Fibroblast of gingiva (primary cell): ENCODE measurements around the gene NFILZ.

Experiments used
- DNase-seq: peaks from one replicate; pipeline ENCODE4 v3.0.0-alpha.2; 2011; ENCODE audit warnings: low read depth

The NFILZ gene

GRCh38 chr19:8629996-8630683, at the start of gene NFILZ:
TSS of gene NFILZ (plus strand) at chr19:8630633. CDS start at chr19:8676766, 46,133 bp downstream.
- DNase-seq: no peak

- DNase-seq: peak; percentile 50
These were observed 49.6 kb upstream of the NFILZ start for GRCh38 chr19:8580710-8581281.

- no peak for DNase-seq
These were observed 45.2 kb upstream of the NFILZ start for GRCh38 chr19:8584965-8585893.

- DNase-seq: no peak
These were observed 44.3 kb upstream of the NFILZ start for GRCh38 chr19:8585894-8586750.

GRCh38 chr19:8589177-8589714, 41.2 kb upstream of the NFILZ start:
- no peak for DNase-seq

GRCh38 chr19:8592231-8593009, 38.0 kb upstream of the NFILZ start:
- DNase-seq: peak; percentile 29

- no peak for DNase-seq
These were observed 36.5 kb upstream of the NFILZ start for GRCh38 chr19:8593931-8594330.

GRCh38 chr19:8595651-8596050, 34.8 kb upstream of the NFILZ start:
- no peak for DNase-seq

GRCh38 chr19:8596168-8596567, 34.3 kb upstream of the NFILZ start:
- no peak for DNase-seq

- no peak for DNase-seq
These were observed 30.4 kb upstream of the NFILZ start for GRCh38 chr19:8600064-8600463.

- no peak for DNase-seq
These were observed 29.6 kb upstream of the NFILZ start for GRCh38 chr19:8600816-8601215.

- no peak for DNase-seq
These were observed 28.6 kb upstream of the NFILZ start for GRCh38 chr19:8601796-8602195.

GRCh38 chr19:8605514-8605913, 24.9 kb upstream of the NFILZ start:
- DNase-seq: no peak

- DNase-seq: peak; percentile 37
These were observed 23.0 kb upstream of the NFILZ start for GRCh38 chr19:8607386-8607785.

GRCh38 chr19:8608941-8609278, 21.5 kb upstream of the NFILZ start:
- DNase-seq: peak; percentile 15

GRCh38 chr19:8609279-8610040, 21.0 kb upstream of the NFILZ start:
- DNase-seq: peak; percentile 28

- DNase-seq: peak; percentile 11
These were observed 20.1 kb upstream of the NFILZ start, which contains the start of gene ADAMTS10 for GRCh38 chr19:8610041-8610935. TSS of gene ADAMTS10 (minus strand) at chr19:8610715. CDS start at chr19:8605710, 5,005 bp downstream.

- DNase-seq: no peak
These were observed 19.5 kb upstream of the NFILZ start for GRCh38 chr19:8610936-8611300.

GRCh38 chr19:8611391-8611876, 19.0 kb upstream of the NFILZ start:
- DNase-seq: no peak
